Astrocyte of the cerebellum (primary cell): ENCODE results near the gene ZFR2.

Experiments
- DNase-seq: peaks from one replicate; pipeline ENCODE4 v3.0.0-alpha.2; 2011; ENCODE audit warnings: low read depth
- H3K4me3 ChIP-seq: 2 replicates; pipeline ENCODE4 v1.5.1; 2011; ENCODE audit warnings: mild to moderate bottlenecking, low read depth, low read length, moderate library complexity
- CTCF ChIP-seq: IDR thresholded peaks from 2 replicates; pipeline ENCODE4 v1.5.1; 2012; ENCODE audit warnings: low read length, low read depth, moderate library complexity, mild to moderate bottlenecking; ENCODE audit errors: missing control alignments
- in situ Hi-C: cut with HindIII; loops from 2 replicates; pipeline ENCODE4 v1.10.0; 2017; ENCODE audit warnings: low sequenced_read_pairs

The ZFR2 gene

DNA sequence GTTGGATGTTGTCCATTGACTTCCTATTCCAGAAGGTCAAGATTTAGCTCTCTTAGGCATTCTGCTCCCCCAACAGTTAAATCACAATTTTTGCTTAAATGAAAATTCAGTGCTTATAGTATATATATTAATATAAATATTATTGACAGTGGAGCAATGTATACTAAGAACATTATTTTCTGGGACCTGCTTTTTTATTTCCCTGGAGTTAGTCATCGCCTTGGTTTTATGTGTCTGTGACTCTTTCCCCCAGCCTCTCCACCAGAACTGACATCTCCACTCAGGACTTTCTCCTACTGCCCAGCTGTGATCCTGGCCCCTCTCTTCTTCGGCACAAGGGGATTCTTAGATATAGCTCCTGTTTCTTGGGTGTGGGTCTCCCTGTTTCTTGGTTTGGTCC, 72.5 kb downstream of the ZFR2 start:
- in situ Hi-C loops = loop anchor here (5.0 kb wide), 2 partner anchors 36 to 81 kb away; no protein-coding TSS in a partner anchor
- TF ChIP-seq CTCF = no peak
- DNase-seq = no peak
- no peak overlapping the region for H3K4me3 ChIP-seq

- TF ChIP-seq CTCF = no peak
- DNase-seq = no peak
- H3K4me3 ChIP-seq = no peak overlapping the region
- in situ Hi-C loops = no loop called here
Observed at GRCh38 chr19:3793799-3794198, 75.0 kb downstream of the ZFR2 start.

- DNase-seq = no peak
- no peak for TF ChIP-seq CTCF
- H3K4me3 ChIP-seq = no peak overlapping the region
- in situ Hi-C loops = no loop called here
Observed at GRCh38 chr19:3792114-3792513, 76.7 kb downstream of the ZFR2 start.

DNA sequence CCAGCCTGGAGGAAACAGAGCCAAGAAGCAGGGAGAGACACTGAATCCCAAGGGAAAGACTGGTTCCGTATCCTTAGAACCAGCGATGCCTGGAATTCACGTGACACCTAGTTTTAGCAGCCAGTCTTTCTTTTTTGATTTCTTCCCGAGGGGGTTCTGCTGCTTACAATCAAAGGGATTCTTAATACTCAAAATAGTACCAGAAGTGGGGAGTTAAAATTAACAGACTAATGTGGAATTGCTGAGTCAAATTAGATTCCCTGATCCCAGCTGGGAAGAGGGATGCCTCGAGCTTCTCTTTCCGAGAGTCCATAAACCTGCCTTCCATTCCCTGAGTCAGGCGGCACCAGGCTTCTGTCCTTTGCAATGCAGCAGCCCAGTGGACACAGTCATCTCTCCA, 77.9 kb downstream of the ZFR2 start:
- in situ Hi-C loops = no loop called here
- TF ChIP-seq CTCF = no peak
- no peak for DNase-seq
- no peak overlapping the region for H3K4me3 ChIP-seq

- in situ Hi-C loops = no loop called here
- no peak overlapping the region for H3K4me3 ChIP-seq
- DNase-seq = no peak
- TF ChIP-seq CTCF = no peak
Observed at GRCh38 chr19:3790209-3790734, 78.6 kb downstream of the ZFR2 start.

DNA sequence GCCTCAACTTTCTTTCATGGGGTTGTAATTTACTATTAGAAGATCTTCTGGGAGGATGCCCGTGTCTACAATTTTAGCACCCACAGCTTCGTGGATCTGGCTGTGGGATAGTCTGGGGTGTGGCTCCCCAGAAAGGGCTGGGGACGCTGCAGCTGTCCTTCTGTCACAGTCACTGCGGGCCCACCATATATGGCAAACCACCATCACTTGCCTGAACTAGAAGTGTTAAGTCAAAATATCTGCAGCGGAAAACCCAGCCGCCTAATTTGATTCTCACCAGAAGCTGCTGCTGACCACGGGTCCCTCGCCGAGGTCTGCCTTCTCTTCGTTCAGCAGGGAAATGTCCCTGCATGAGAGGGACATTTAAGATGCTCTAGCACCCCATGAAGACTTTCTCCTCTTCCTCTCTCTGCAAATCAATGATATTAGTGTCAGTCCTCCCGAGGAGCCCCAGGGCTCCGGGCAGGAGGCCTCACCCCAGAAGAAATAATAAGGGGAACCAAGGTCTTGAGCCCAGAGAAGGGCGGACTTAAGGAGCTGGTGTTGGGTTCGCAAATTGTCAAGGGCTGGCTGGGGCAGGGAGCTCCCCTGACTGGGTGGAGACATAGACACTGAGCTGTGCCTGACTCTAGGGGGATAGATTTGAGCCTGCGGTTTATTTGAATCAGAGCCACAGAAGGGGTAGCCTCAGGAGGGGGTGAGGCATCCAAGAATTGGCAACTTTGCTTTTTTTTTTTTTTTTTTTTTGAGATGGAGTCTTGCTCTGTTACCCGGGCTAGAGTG, 79.7 kb downstream of the ZFR2 start:
- in situ Hi-C loops = no loop called here
- no peak for DNase-seq
- no peak for TF ChIP-seq CTCF
- H3K4me3 ChIP-seq = no peak overlapping the region
